ENCODE data around the gene EPB41L2. TPM values are rescaled to one million over a fixed set of nuclear protein-coding genes. Genes with fewer than 3 reads are reported as not detected.
"Not testable (repeated sequence)": the region's sequence is repeated elsewhere in the genome, so short reads cannot be mapped to it uniquely, and the experiment has no call there.

EPB41L2 gene
- total RNA-seq, 2 donors from 2014 or later: 41.9 to 47.2 TPM

DNA sequence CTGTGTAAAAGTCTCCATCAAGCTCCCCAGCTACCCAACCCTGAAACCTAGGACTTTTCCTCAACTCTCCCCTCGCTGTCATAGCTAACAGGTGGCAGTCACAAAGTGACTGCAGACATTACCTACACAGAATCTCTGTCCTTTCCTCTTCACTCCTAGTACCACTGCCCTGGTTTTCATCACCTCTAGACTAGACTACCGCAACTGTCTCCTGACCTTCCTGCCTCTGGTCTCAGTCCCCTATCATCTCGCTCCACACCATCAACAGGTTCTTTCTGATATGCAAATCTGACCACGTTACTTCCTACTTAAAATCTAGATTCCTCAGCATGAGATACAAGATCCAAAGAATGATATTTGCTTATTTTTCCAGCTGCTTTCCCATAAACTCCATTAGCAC lies 142.1 kb downstream of the EPB41L2 start:
- DNase-seq (ENCODE audit: low spot score): no peak
- H3K36me3 ChIP-seq: no peaks in the 10 kb centered on the region
- no peaks in the 10 kb centered on the region for H3K27me3 ChIP-seq
- H3K9me3 ChIP-seq: no peaks in the 10 kb centered on the region
- no peak overlapping the region for H3K4me3 ChIP-seq
- TF ChIP-seq CTCF (IDR thresholded peaks at IDR 0.05): no peak
- no peak overlapping the region for H3K27ac ChIP-seq
- no peaks in the 10 kb centered on the region for H3K4me1 ChIP-seq

GRCh38 chr6:130918171-130918570 lies 144.9 kb downstream of the EPB41L2 start:
- no peak for TF ChIP-seq CTCF (IDR thresholded peaks at IDR 0.05)
- H3K27ac ChIP-seq: no peak overlapping the region
- no peaks in the 10 kb centered on the region for H3K4me1 ChIP-seq
- no peaks in the 10 kb centered on the region for H3K27me3 ChIP-seq
- H3K4me3 ChIP-seq: no peak overlapping the region
- no peaks in the 10 kb centered on the region for H3K9me3 ChIP-seq
- H3K36me3 ChIP-seq: no peaks in the 10 kb centered on the region
- no peak for DNase-seq (ENCODE audit: low spot score)

DNA sequence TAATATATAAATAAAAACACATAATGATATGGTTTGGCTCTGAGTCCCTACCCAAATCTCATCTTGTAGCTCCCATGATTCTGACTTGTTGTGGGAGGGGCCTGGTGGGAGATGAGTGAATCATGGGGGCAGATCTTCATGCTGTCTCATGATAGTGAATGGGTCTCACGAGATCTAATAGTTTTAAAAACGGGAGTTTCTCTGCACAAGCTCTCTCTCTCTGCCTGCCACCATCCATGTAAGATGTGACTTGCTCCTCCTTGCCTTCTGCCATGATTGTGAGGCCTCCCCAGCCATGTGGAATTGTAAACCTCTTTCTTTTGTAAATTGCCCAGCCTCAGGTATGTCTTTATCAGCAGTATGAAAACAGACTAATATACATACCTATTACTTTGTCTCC lies 147.4 kb downstream of the EPB41L2 start:
- DNase-seq (ENCODE audit: low spot score); H3K9me3 ChIP-seq; H3K4me1 ChIP-seq; H3K27ac ChIP-seq; H3K27me3 ChIP-seq; H3K36me3 ChIP-seq; H3K4me3 ChIP-seq: not testable (repeated sequence)

DNA sequence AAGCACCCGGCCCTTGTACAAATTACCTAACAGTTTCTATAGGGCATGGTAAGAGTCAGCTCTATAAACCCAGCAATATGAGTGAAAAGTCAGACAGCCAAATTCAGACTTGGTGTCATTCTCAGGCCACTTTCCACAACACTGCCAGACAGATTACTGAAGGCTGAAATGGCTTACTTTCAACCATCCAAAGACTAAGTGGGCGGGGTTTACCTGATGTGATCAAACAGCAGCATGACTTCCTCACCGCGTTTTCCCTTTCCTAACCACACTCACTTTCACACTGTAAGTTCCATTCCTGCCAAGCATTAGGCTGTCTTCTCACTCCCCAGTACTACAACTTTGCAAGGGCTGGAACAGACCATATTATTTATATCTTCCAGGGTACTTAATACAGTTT lies 149.9 kb downstream of the EPB41L2 start:
- no peaks in the 10 kb centered on the region for H3K27me3 ChIP-seq
- H3K27ac ChIP-seq: no peak overlapping the region
- DNase-seq (ENCODE audit: low spot score): no peak
- H3K4me3 ChIP-seq: no peak overlapping the region
- peaks cover 0 to 5% of the 10 kb centered on the region in 2 donors for H3K9me3 ChIP-seq
- TF ChIP-seq CTCF (IDR thresholded peaks at IDR 0.05): no peak
- peaks cover 0 to under 1% of the 10 kb centered on the region in 2 donors for H3K4me1 ChIP-seq
- H3K36me3 ChIP-seq: no peaks in the 10 kb centered on the region

- Histone ChIP-seq H3K4me3 (no peak overlapping the region), H3K27me3 (no peaks in the 10 kb centered on the region), H3K9me3 (peaks cover 0 to 5% of the 10 kb centered on the region in 2 donors), H3K27ac (no peak overlapping the region), H3K4me1 (peaks cover 0 to 7% of the 10 kb centered on the region in 2 donors), H3K36me3 (no peaks in the 10 kb centered on the region)
- TF ChIP-seq CTCF (IDR thresholded peaks at IDR 0.05): no peak
- no peak for DNase-seq (ENCODE audit: low spot score)
These were observed 150.6 kb downstream of the EPB41L2 start for GRCh38 chr6:130912434-130912833.

- Histone ChIP-seq H3K27me3 (no peaks in the 10 kb centered on the region), H3K27ac (no peak overlapping the region), H3K4me1 (peaks cover 0 to 7% of the 10 kb centered on the region in 2 donors), H3K4me3 (no peak overlapping the region), H3K9me3 (peaks cover 0 to 5% of the 10 kb centered on the region in 2 donors), H3K36me3 (no peaks in the 10 kb centered on the region)
- no peak for DNase-seq (ENCODE audit: low spot score)
- TF ChIP-seq CTCF (IDR thresholded peaks at IDR 0.05): no peak
These were observed 154.1 kb downstream of the EPB41L2 start for GRCh38 chr6:130908958-130909357.

All from right atrium auricular region (tissue), 2 donors.